C4-2B (cell line): Measurements from ENCODE around the gene NACA.

Source experiments
- CTCF ChIP-seq: fragments of 450-650 bp; conservative IDR thresholded peaks from 2 replicates; pipeline ENCODE4 v1.5.1; 2017; ENCODE audit warnings: mild to moderate bottlenecking
- ZFX ChIP-seq: fragments of 450-650 bp; IDR thresholded peaks from 2 replicates; pipeline ENCODE4 v1.6.1; 2017

DNA sequence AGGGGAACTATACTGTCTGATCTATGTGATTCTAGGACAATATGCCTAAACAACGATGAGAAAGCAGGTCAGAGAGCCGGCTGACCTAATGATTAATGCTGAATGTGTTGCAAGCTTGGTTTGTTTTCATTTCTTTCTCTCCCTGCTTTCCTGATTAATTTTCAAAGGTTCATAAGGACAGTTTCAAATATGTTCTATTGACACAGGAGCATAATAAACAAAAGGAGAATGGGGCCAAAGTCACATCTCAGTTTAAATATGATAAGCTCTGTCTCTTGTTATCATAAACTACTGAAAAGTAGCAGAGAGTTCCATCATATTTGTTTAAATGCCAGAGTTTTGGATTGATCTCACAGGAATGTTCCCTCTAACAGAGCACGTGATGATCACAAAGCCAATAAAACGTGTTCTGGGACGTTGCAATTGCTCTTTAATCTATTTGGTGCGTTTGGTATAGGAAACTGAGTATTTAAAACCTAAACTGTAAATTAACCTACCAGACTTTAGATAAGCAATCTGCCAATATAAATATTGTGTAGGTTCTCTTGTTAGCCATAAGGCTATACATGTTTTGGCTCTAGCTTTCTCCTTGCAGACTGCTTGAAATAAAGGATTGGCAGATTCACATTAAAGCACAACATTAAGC is 34.3 kb upstream of the NACA start:
- TF ChIP-seq CTCF (no peak), ZFX (no peak)
